Stimulated activated effector memory CD8-positive, alpha-beta T cell treated with anti-CD3 and anti-CD28 coated beads, Interleukin-12 subunit alpha, Interleukin-12 subunit beta, amount 100 ng/mL, for 72 hours (primary cell): ENCODE data around the gene KCNJ18.
"Not testable (repeated sequence)": the region's sequence is repeated elsewhere in the genome, so short reads cannot be mapped to it uniquely, and the experiment has no call there.

Source experiments
- ATAC-seq: fragments of 150-1000 bp; cut with Tn5 transposase; 2 replicates; pipeline ENCODE4 v1.10.0; 2021
- DNase-seq, 2 donors: peaks; one replicate each; pipeline ENCODE4 v3.0.0; 2021 to 2022; ENCODE audit warnings: low spot score in 2 of 2
- H3K27ac Mint-ChIP-seq: one replicate; pipeline ENCODE4 v1.8.0; 2022; ENCODE audit warnings: mild to moderate bottlenecking, mixed read lengths
- H3K36me3 Mint-ChIP-seq: one replicate; pipeline ENCODE4 v1.8.0; 2022; ENCODE audit warnings: mild to moderate bottlenecking, mixed read lengths
- H3K4me1 Mint-ChIP-seq: one replicate; pipeline ENCODE4 v1.8.0; 2022; ENCODE audit warnings: mixed read lengths
- H3K4me3 Mint-ChIP-seq: one replicate; pipeline ENCODE4 v1.8.0; 2022; ENCODE audit warnings: mild to moderate bottlenecking, mixed read lengths
- H3K9me3 Mint-ChIP-seq: one replicate; pipeline ENCODE4 v1.8.0; 2022; ENCODE audit warnings: mixed read lengths

KCNJ18 gene

DNA sequence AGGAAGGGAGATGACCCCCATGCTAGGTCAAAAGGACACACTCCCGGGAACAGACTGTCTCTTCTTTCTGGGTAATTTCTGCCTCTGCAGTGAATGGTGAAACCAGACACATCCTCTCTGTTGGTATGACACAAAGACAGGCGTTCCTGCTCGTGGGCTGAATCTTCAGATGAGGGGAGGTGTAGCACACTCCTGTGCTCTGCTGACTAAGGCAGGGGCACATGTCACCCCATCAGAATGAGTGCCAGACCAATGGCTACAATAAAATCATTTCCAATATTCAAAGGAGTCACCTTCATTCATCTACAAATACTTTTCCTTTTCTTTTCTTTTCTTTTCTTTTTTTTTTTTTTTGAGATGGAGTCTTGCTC lies 24.2 kb upstream of the KCNJ18 start:
- not testable (repeated sequence) for DNase-seq, H3K36me3 Mint-ChIP-seq, H3K4me3 Mint-ChIP-seq, ATAC-seq, H3K4me1 Mint-ChIP-seq, H3K27ac Mint-ChIP-seq
- peaks cover 10% of the 10 kb centered on the region for H3K9me3 Mint-ChIP-seq

DNA sequence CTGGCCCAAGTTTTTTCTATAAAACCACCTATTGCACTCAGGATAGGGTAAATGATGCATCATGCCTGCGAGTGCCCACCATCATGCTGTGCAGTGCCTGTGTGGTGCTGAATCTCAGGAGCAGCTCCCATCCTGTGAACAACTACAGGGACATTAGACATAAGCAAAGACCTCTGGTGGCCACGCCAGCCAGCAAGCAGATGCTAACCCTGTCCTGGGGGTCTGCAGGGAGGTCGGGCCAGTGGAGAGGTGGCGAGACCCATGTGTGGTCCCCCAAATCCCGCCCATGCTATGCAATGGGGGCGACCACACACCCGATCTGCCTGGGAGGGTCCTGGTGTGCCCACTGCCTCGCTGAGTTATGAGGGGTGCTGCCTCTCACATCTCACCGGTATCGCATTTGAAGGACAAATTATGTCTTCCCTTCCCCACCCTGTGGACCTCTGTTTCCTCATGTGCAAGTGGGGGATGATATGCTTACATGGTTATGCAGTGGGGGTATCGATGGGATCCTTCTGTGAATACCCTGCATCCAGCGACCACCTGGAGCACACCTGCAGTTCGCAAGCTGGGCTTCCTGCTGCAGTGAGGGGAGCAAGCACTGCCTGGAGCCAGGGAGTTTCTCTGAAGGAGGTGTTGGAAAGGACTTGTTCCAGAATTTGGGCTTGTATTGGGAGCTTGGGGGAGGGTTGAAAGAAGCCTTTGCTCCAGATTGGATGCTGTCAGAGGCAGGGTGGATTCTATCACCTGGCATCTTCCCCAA lies 23.4 kb upstream of the KCNJ18 start:
- ATAC-seq, DNase-seq, H3K36me3 Mint-ChIP-seq, H3K4me1 Mint-ChIP-seq, H3K4me3 Mint-ChIP-seq, H3K27ac Mint-ChIP-seq: not testable (repeated sequence)
- H3K9me3 Mint-ChIP-seq: peaks cover 11% of the 10 kb centered on the region

GRCh38 chr17:21669616-21670360 lies 22.5 kb upstream of the KCNJ18 start:
- not testable (repeated sequence) for ATAC-seq, H3K4me1 Mint-ChIP-seq, H3K9me3 Mint-ChIP-seq, H3K36me3 Mint-ChIP-seq, H3K4me3 Mint-ChIP-seq, DNase-seq, H3K27ac Mint-ChIP-seq

DNA sequence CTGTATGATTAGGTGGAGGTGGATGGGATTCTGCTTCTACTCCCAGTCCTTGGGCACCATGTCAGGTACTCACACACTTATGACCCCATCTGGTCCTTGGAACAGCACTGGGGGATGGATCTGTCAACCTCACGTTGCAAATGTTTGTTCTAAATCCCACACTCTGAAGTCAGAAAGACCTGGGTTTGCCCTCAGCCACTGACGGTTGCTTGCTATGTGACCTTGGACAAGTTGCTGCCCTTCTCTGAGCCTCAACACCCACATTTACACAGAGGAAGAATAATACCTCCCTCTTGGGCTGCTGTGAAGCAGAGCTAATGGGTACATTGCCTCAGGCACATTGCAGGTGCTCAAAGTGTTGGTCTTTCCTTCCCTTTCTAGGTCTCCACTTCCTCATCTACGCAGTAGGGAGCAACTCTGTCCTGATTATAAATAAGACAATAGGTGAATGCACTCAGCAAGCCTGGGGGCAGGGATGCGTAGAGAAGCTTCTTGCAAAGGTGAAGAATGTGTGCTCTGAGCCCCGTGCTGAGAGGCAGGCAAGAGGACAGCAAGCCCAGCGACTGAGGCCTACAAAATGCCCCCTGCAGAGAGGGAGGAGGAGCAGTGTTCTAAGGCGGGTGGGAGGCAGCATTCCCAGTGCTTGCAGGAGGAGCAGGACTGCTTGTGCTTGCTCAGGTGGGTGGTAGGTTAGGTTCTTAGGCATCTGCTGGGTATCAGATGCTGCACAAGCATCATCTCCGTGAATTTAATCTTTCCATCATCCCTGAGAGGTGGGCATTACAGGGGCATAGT lies 21.8 kb upstream of the KCNJ18 start:
- DNase-seq, ATAC-seq, H3K36me3 Mint-ChIP-seq, H3K27ac Mint-ChIP-seq, H3K4me3 Mint-ChIP-seq, H3K4me1 Mint-ChIP-seq, H3K9me3 Mint-ChIP-seq: not testable (repeated sequence)

GRCh38 chr17:21671437-21671836 lies 20.9 kb upstream of the KCNJ18 start:
- not testable (repeated sequence) for H3K27ac Mint-ChIP-seq, H3K36me3 Mint-ChIP-seq, H3K4me1 Mint-ChIP-seq, DNase-seq, ATAC-seq, H3K9me3 Mint-ChIP-seq, H3K4me3 Mint-ChIP-seq

DNA sequence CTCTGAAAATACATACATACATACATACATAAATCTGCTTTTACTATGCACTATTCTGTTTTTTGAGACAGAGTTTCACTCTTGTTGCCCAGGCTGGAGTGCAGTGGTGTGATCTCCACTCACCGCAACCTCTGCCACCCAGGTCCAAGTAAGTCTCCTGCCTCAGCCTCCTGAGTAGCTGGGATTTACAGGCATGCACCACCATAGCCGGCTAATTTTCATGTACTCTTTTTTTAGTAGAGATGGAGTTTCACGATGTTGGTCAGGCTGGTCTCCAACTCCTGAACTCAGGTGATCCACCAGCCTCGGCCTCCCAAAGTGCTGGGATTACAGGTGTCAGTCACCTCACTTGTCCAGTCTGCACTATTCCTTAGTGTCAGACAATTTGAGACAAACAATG lies 20.5 kb upstream of the KCNJ18 start:
- not testable (repeated sequence) for H3K4me3 Mint-ChIP-seq, H3K27ac Mint-ChIP-seq, H3K4me1 Mint-ChIP-seq, DNase-seq, H3K9me3 Mint-ChIP-seq, ATAC-seq, H3K36me3 Mint-ChIP-seq

GRCh38 chr17:21673451-21674241 lies 18.7 kb upstream of the KCNJ18 start:
- ATAC-seq, H3K4me1 Mint-ChIP-seq, H3K4me3 Mint-ChIP-seq: not testable (repeated sequence)

GRCh38 chr17:21674242-21674731 lies 18.0 kb upstream of the KCNJ18 start:
- Mint-ChIP-seq H3K4me1 (peaks cover 7% of the 10 kb centered on the region), H3K9me3 (peaks cover 9% of the 10 kb centered on the region), H3K27ac (no peak overlapping the region), H3K4me3 (no peak overlapping the region), H3K36me3 (no peaks in the 10 kb centered on the region)
- no peak for ATAC-seq
- DNase-seq: no peak

More at GRCh38 chr17:21673451-21674241, 18.7 kb upstream of the KCNJ18 start:
- not testable (repeated sequence) for H3K36me3 Mint-ChIP-seq, H3K9me3 Mint-ChIP-seq, DNase-seq, H3K27ac Mint-ChIP-seq

DNA sequence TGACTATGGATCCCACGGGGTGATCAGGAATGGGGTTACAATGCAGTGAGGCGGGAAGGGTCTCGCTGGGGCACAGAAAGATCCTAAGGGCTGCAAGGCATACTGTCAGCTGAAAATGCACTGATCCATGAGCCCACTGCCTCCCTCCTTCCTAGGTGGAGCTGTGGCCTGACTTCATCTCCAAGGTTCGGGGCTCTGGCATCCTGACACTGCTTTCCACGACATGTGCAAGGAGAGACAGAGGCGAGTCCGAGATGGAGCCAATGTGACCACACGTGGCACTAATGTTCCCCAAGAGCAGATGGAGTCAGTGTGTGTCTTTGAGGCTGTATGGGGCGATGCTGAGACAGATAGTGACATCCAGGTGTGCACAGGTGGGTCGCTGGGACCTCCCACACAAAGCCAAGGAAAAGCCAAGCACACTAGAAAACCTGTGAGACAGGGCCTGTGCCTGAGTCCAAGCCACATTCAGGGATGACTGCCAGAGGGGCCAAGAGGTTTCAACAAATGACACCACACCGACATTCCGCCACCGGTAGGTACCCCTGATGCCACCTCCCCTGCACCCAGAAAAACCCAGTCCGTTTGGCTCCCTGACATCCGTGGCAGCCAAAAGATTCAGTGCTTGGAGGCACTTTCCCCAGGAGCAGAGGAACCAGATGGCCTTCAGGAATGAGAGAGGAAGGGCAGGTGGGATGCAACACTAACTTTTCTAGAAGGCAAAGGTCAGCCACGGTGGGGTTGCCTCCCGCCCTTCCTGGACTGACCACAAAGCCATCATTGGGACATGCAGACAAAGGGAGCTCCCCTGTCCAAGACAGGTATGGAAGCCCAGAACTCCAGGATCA lies 17.2 kb upstream of the KCNJ18 start:
- not testable (repeated sequence) for H3K27ac Mint-ChIP-seq, H3K4me3 Mint-ChIP-seq, ATAC-seq, H3K36me3 Mint-ChIP-seq, H3K4me1 Mint-ChIP-seq, H3K9me3 Mint-ChIP-seq, DNase-seq

GRCh38 chr17:21675739-21676130 lies 16.6 kb upstream of the KCNJ18 start:
- not testable (repeated sequence) for ATAC-seq, H3K36me3 Mint-ChIP-seq, DNase-seq, H3K9me3 Mint-ChIP-seq, H3K27ac Mint-ChIP-seq, H3K4me1 Mint-ChIP-seq, H3K4me3 Mint-ChIP-seq

DNA sequence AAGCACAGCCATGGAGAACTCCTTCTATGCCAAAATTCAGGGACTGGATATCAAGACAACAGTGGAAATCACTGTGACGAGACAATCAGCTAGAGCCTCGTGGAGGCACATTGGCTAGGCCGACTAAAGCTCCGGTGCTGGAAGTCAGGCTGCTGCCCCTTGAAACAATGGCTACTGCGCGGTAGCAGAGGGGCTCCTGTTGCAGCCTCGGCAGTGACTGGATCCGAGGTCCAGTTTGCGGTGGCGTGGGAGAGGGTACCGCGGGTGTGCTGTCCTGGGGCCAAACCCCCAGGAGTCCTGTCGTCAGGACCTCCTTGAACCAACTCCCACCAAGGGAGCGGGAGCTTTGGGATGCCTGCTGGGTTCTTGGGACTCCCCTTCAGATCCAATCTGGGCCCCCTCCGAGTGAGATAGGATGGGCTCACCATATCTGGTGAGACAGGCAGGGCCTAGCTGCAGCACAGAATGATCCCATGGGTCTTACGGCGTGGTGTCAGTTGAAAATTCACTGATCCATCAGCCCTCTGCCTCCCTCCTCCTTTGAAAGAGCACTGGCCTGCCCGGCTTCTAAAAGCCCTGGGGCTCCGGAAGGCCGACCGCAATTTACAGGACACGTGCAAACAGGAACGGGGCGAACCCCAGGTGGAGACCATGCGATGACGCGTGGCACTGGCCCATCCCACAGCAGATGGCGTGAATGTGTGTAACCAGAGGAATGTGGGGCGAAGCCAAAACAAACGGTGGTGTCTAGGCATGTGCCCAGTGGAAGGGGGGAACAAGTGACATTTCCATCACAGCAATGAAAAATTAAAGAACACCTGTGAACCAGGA lies 15.8 kb upstream of the KCNJ18 start:
- Mint-ChIP-seq H3K4me1 (peaks cover 7% of the 10 kb centered on the region), H3K27ac (no peak overlapping the region), H3K36me3 (no peaks in the 10 kb centered on the region), H3K9me3 (peaks cover 9% of the 10 kb centered on the region), H3K4me3 (no peak overlapping the region)
- DNase-seq (no peak), ATAC-seq (no peak)

- no peak overlapping the region for H3K4me3 Mint-ChIP-seq
- no peak for ATAC-seq
- H3K36me3 Mint-ChIP-seq: no peaks in the 10 kb centered on the region
- no peak overlapping the region for H3K27ac Mint-ChIP-seq
- peaks cover 7% of the 10 kb centered on the region for H3K4me1 Mint-ChIP-seq
- peaks cover 9% of the 10 kb centered on the region for H3K9me3 Mint-ChIP-seq
- no peak for DNase-seq
Observed at GRCh38 chr17:21677126-21677910, 15.0 kb upstream of the KCNJ18 start.

GRCh38 chr17:21677911-21678310 lies 14.4 kb upstream of the KCNJ18 start:
- peaks cover 9% of the 10 kb centered on the region for H3K9me3 Mint-ChIP-seq
- peaks cover 7% of the 10 kb centered on the region for H3K4me1 Mint-ChIP-seq
- DNase-seq: no peak

More at GRCh38 chr17:21677911-21678310, 14.4 kb upstream of the KCNJ18 start:
- no peaks in the 10 kb centered on the region for H3K36me3 Mint-ChIP-seq
- H3K4me3 Mint-ChIP-seq: no peak overlapping the region
- no peak for ATAC-seq
- H3K27ac Mint-ChIP-seq: no peak overlapping the region
